Neural progenitor cell (in vitro differentiated cells): Measurements from ENCODE around the gene COL23A1. TPM values are rescaled to one million over a fixed set of nuclear protein-coding genes. Genes with fewer than 3 reads are reported as not detected.

Experiments
- DNase-seq: peaks from one replicate; pipeline ENCODE4 v3.0.0-alpha.2; 2016; ENCODE audit warnings: low spot score
- H2AFZ ChIP-seq: fragments of 200-600 bp; sonication (generic); replicated peaks from 2 replicates; pipeline ENCODE4 v1.6.1; 2016; ENCODE audit warnings: antibody characterized with exemption
- H3F3A ChIP-seq: fragments of 200-600 bp; sonication (generic); 2 replicates; pipeline ENCODE4 v1.6.1; 2016; ENCODE audit warnings: antibody characterized with exemption, low read depth
- H3K27ac ChIP-seq: fragments of 200-600 bp; sonication (generic); 2 replicates; pipeline ENCODE4 v1.5.1; 2016; ENCODE audit warnings: mild to moderate bottlenecking
- H3K27me3 ChIP-seq: fragments of 200-600 bp; sonication (generic); 2 replicates; pipeline ENCODE4 v1.6.1; 2016; ENCODE audit warnings: mild to moderate bottlenecking, moderate library complexity
- H3K36me3 ChIP-seq: fragments of 200-600 bp; sonication (generic); 2 replicates; pipeline ENCODE4 v1.5.1; 2016
- H3K4me1 ChIP-seq: fragments of 200-600 bp; sonication (generic); 2 replicates; pipeline ENCODE4 v1.6.1; 2016; ENCODE audit warnings: mixed run types
- H3K4me2 ChIP-seq: fragments of 200-600 bp; sonication (generic); 2 replicates; pipeline ENCODE4 v1.6.1; 2016
- H3K4me3 ChIP-seq: fragments of 200-600 bp; sonication (generic); 2 replicates; pipeline ENCODE4 v1.5.1; 2016
- H3K79me2 ChIP-seq: fragments of 200-600 bp; sonication (generic); 2 replicates; pipeline ENCODE4 v1.6.1; 2016; ENCODE audit warnings: low read depth
- H3K9ac ChIP-seq: fragments of 200-600 bp; sonication (generic); 2 replicates; pipeline ENCODE4 v1.6.1; 2016
- H3K9me3 ChIP-seq: fragments of 200-600 bp; sonication (generic); 2 replicates; pipeline ENCODE4 v1.5.1; 2016; ENCODE audit warnings: low read depth
- H4K20me1 ChIP-seq: fragments of 200-600 bp; sonication (generic); 2 replicates; pipeline ENCODE4 v1.6.1; 2016; ENCODE audit warnings: low read depth
- H3K27ac Mint-ChIP-seq: 3 replicates; pipeline ENCODE4 v1.8.0; 2021; ENCODE audit warnings: mixed read lengths
- H3K27me3 Mint-ChIP-seq: 2 replicates; pipeline ENCODE4 v1.8.0; 2022; ENCODE audit warnings: low read depth, mild to moderate bottlenecking, inconsistent platforms, moderate library complexity, mixed read lengths; ENCODE audit not compliant: insufficient read depth
- H3K36me3 Mint-ChIP-seq: 3 replicates; pipeline ENCODE4 v1.8.0; 2021; ENCODE audit warnings: mixed read lengths
- H3K4me1 Mint-ChIP-seq: 3 replicates; pipeline ENCODE4 v1.8.0; 2021; ENCODE audit warnings: mixed read lengths
- H3K4me3 Mint-ChIP-seq: 3 replicates; pipeline ENCODE4 v1.8.0; 2021; ENCODE audit warnings: mild to moderate bottlenecking, moderate library complexity, mixed read lengths
- H3K9me3 Mint-ChIP-seq: 3 replicates; pipeline ENCODE4 v1.8.0; 2020; ENCODE audit warnings: mixed read lengths
- EZH2 ChIP-seq: fragments of 200-600 bp; sonication (generic); IDR thresholded peaks from 2 replicates; pipeline ENCODE4 v1.6.1; 2017; ENCODE audit warnings: antibody characterized with exemption, mild to moderate bottlenecking, moderate library complexity
- EZH2phosphoT487 ChIP-seq: fragments of 200-600 bp; sonication (generic); IDR thresholded peaks from 2 replicates; pipeline ENCODE4 v1.6.1; 2017; ENCODE audit warnings: antibody characterized with exemption
- total RNA-seq: library from RNA; depleted of rRNA; stranded (reverse); fragments of >200 nt; gene quantifications from 2 replicates; pipeline ENCODE4 v1.2.3, GENCODE V29; 2015; ENCODE audit warnings: low replicate concordance
- TF ChIP-seq, protein P1 (sequence below): fragments of 200-600 bp; sonication (generic); IDR thresholded peaks from 2 replicates; pipeline ENCODE4 v1.5.1; 2017; ENCODE audit warnings: antibody characterized with exemption, mild to moderate bottlenecking

The COL23A1 gene
- total RNA-seq, 1 donor from 2014 or later = not detected

DNA sequence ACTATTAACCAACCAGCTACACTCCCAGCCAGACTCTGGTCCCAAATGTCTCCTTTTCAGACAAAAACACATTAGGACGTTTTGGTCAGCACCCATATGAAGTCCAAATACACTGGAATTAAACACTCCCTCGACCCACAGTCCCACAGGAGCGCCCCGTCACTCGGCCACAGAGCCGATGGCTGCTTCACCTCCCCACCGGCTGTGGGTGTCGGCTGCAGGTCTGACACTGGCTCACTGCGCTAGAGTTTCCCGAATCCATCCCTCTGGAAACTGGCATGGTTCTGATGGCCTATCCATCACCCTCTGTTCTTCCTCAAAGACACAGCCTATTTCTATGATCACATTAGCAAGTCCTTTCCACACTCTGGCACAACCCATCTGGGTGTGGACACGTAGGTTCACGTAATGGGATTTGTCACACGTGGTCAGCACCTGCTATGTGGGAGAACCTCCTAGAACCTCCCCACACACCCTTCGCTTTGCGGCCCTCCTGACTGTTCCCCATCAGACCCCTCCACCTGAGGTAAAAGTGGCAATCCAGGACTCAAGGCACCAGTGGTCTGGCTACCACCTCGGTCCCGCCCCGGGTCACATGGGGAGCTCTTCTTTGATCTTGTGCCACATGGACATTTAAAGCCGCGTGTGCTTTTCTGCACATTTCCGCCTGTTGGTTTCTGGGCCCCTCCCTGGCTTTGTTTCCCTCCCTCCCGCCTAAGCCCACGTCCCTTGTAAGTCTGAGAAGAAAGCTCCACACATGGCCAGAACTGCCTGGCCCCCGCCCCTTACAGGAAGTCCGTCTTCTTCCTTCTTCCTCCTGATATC is 226.5 kb downstream of the COL23A1 start:
- no peak overlapping the region for H3K9ac ChIP-seq
- no peaks in the 10 kb centered on the region for H4K20me1 ChIP-seq
- H3K36me3 Mint-ChIP-seq = peaks cover 6% of the 10 kb centered on the region
- H3F3A ChIP-seq = no peaks in the 10 kb centered on the region
- no peak overlapping the region for H3K4me2 ChIP-seq
- DNase-seq = no peak
- no peaks in the 10 kb centered on the region for H3K4me1 ChIP-seq
- peaks cover 69% of the 10 kb centered on the region for H3K4me1 Mint-ChIP-seq
- H3K4me3 ChIP-seq = no peak overlapping the region
- no peaks in the 10 kb centered on the region for H3K36me3 ChIP-seq
- peak overlapping the region; percentile 25 for H3K4me3 Mint-ChIP-seq
- peaks cover 6% of the 10 kb centered on the region for H3K9me3 Mint-ChIP-seq
- peaks cover 10% of the 10 kb centered on the region for H3K27me3 Mint-ChIP-seq
- no peaks in the 10 kb centered on the region for H3K9me3 ChIP-seq
- no peaks in the 10 kb centered on the region for H3K27me3 ChIP-seq
- no peaks in the 10 kb centered on the region for H3K79me2 ChIP-seq
- no peak overlapping the region for H2AFZ ChIP-seq
- peak overlapping the region; percentile 68 for H3K27ac Mint-ChIP-seq
- H3K27ac ChIP-seq = no peak overlapping the region
- TF ChIP-seq EZH2phosphoT487 = no peak
- TF ChIP-seq EZH2 = no peak

DNA sequence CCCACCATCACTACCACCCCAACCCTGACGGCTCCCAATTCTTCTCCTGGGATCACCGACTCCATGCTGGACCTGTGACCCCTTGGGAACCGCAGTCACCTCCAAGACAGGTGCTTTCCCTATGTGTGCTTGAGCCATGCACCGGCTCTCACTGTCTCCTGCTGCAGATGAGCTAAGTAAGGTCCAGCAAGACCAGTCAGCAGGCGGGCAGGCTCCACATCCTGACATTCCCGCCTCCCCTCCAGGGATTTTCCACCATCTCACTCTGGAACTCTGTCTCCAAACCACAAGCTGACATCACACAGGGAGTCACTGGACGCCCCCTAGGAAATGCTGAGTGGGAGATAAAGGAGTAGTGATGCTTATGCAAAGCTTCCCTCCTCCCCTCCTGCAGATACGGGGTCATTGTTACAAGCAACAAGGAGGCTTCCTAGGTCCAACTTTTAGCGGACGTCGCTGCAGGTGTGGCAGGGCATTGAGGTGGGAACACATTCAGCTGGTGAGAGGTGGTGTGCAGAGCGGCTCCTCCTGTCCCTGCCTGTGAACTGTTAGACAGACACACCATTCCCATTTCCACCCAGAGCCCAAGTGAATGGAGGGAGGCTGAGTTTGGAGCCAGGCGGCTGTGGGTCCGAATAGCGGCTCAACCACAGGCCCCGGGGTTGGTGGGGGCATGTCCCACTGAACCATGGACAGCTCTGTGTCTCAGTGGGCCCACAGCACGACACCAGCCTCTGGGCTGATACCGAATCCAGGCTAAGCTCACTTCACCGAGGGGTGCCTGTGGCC is 228.3 kb downstream of the COL23A1 start:
- H3K27ac ChIP-seq = no peak overlapping the region
- Mint-ChIP-seq H3K4me3 (no peak overlapping the region), H3K27ac (no peak overlapping the region), H3K9me3 (peaks cover 6% of the 10 kb centered on the region), H3K27me3 (peaks cover 22% of the 10 kb centered on the region), H3K36me3 (peaks cover 4% of the 10 kb centered on the region), H3K4me1 (peaks cover 81% of the 10 kb centered on the region)
- H3K79me2 ChIP-seq = no peaks in the 10 kb centered on the region
- no peak overlapping the region for H3K4me3 ChIP-seq
- H3F3A ChIP-seq = peaks cover 15% of the 10 kb centered on the region
- TF ChIP-seq, protein P1, sequence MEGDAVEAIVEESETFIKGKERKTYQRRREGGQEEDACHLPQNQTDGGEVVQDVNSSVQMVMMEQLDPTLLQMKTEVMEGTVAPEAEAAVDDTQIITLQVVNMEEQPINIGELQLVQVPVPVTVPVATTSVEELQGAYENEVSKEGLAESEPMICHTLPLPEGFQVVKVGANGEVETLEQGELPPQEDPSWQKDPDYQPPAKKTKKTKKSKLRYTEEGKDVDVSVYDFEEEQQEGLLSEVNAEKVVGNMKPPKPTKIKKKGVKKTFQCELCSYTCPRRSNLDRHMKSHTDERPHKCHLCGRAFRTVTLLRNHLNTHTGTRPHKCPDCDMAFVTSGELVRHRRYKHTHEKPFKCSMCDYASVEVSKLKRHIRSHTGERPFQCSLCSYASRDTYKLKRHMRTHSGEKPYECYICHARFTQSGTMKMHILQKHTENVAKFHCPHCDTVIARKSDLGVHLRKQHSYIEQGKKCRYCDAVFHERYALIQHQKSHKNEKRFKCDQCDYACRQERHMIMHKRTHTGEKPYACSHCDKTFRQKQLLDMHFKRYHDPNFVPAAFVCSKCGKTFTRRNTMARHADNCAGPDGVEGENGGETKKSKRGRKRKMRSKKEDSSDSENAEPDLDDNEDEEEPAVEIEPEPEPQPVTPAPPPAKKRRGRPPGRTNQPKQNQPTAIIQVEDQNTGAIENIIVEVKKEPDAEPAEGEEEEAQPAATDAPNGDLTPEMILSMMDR = no peak
- no peak overlapping the region for H3K4me2 ChIP-seq
- no peak for DNase-seq
- H3K27me3 ChIP-seq = no peaks in the 10 kb centered on the region
- no peak overlapping the region for H3K9ac ChIP-seq
- H3K36me3 ChIP-seq = no peaks in the 10 kb centered on the region
- H2AFZ ChIP-seq = no peak overlapping the region
- H4K20me1 ChIP-seq = peaks cover 2% of the 10 kb centered on the region
- H3K4me1 ChIP-seq = peaks cover 8% of the 10 kb centered on the region
- H3K9me3 ChIP-seq = no peaks in the 10 kb centered on the region

DNA sequence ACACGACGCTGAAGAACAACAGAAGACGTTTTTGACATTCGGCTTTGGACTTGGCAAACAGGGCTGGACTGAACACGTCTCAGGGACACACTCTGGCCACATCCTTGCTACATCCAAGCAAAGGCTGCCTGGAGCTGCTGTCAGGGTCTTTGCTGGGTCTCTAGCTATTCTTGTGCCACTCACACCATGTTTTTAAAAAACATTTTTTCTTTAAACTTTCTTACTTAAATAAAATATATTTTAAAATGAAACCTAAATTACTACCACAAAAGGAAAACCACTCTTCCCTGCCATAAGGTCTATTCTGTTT is 229.3 kb downstream of the COL23A1 start:
- no peaks in the 10 kb centered on the region for H3K9me3 Mint-ChIP-seq
- H3K4me1 Mint-ChIP-seq = peaks cover 84% of the 10 kb centered on the region
- H3K4me1 ChIP-seq = peaks cover 17% of the 10 kb centered on the region
- H3K36me3 ChIP-seq = no peaks in the 10 kb centered on the region
- H2AFZ ChIP-seq = no peak overlapping the region
- no peak overlapping the region for H3K27ac ChIP-seq
- no peaks in the 10 kb centered on the region for H3K27me3 ChIP-seq
- no peak overlapping the region for H3K27ac Mint-ChIP-seq
- H3K79me2 ChIP-seq = no peaks in the 10 kb centered on the region
- DNase-seq = no peak
- TF ChIP-seq, protein P1 = no peak
- TF ChIP-seq EZH2phosphoT487 = no peak
- TF ChIP-seq EZH2 = no peak
- H3K27me3 Mint-ChIP-seq = peaks cover 19% of the 10 kb centered on the region
- H3K4me3 Mint-ChIP-seq = no peak overlapping the region
- H4K20me1 ChIP-seq = peaks cover 5% of the 10 kb centered on the region
- no peak overlapping the region for H3K4me3 ChIP-seq
- no peaks in the 10 kb centered on the region for H3K36me3 Mint-ChIP-seq
- H3K9ac ChIP-seq = no peak overlapping the region
- peaks cover 25% of the 10 kb centered on the region for H3F3A ChIP-seq
- H3K9me3 ChIP-seq = no peaks in the 10 kb centered on the region
- H3K4me2 ChIP-seq = no peak overlapping the region
